ENCODE data around the gene ZNF865. TPM values are rescaled to one million over a fixed set of nuclear protein-coding genes. Genes with fewer than 3 reads are reported as not detected.
"Not testable (repeated sequence)": the region's sequence is repeated elsewhere in the genome, so short reads cannot be mapped to it uniquely, and the experiment has no call there.

The ZNF865 gene
- total and polyA plus RNA-seq, 9 donors: 0.42 to 20.9 (median 16.5) TPM

DNA sequence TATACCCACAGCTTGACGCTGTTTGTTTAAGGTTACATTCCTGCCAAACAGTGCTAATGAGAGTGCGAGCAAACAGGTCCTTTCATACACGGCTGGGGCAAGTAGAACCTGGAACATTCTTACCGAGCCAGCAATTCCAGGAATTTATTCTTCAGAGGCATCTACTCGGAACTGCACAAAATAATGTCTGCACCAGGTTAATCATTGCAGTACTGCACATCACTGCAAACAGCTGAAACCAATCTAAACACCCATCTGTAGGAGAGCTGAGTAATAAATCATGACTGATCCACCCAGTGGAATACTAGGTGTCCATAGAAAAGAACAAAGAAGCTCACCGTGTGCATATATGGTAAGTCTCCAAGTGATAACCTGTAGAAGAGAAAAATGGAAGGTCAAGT is 23.6 kb upstream of the ZNF865 start:
- 0 to 5% (median 4%) methylated on average over 6 of the region's 6 CpGs for WGBS, 3 donors
- Histone ChIP-seq H3K4me3 (no peak overlapping the region), H3K27me3 (no peaks in the 10 kb centered on the region), H3K4me1 (ENCODE audit: insufficient read depth) (peaks cover 11% of the 10 kb centered on the region), H3K27ac (no peak overlapping the region), H3K36me3 (no peaks in the 10 kb centered on the region), H3K9me3 (no peaks in the 10 kb centered on the region)
- intact Hi-C loops (cut with DNase I): no loop called here
- no peak for DNase-seq
- TF ChIP-seq POLR2A (IDR thresholded peaks at IDR 0.05) (no peak), CTCF (IDR thresholded peaks at IDR 0.05) (no peak), EP300 (IDR thresholded peaks at IDR 0.05) (no peak)

DNA sequence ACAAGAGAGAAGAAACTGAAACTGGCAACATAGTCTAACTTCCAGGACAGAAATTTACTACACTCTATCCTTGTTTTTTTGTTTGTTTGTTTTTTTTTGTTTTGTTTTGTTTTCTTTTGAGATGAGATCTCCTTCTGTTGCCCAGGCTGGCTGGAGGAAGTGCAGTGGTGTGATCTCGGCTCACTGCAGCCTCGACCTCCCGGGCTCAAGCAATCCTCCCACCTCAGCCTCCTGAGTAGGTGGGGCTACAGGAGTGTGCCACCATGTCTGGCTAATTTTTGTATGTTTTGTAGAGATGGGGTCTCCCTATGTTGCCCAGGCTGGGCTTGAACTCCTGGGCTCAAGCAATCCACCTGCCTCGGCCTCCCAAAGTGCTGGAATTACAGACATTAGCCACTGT is 23.2 kb upstream of the ZNF865 start:
- DNase-seq; H3K4me3 ChIP-seq; intact Hi-C loops (cut with DNase I); H3K36me3 ChIP-seq; H3K27me3 ChIP-seq; H3K9me3 ChIP-seq: not testable (repeated sequence)
- 32 to 40% (median 34%) methylated on average over 4 of the region's 4 CpGs for WGBS, 3 donors
- peak overlapping the region in 1 of 2 donors; percentile 11 for H3K27ac ChIP-seq
- H3K4me1 ChIP-seq (ENCODE audit: insufficient read depth): peaks cover 11% of the 10 kb centered on the region

GRCh38 chr19:55583897-55584296 is 21.6 kb upstream of the ZNF865 start:
- intact Hi-C loops (cut with DNase I); H3K27me3 ChIP-seq; H3K36me3 ChIP-seq; DNase-seq; H3K9me3 ChIP-seq; H3K27ac ChIP-seq; H3K4me3 ChIP-seq: not testable (repeated sequence)
- WGBS, 3 donors: 63 to 72% (median 71%) methylated on average over 8 of the region's 8 CpGs
- H3K4me1 ChIP-seq (ENCODE audit: insufficient read depth): peaks cover 13% of the 10 kb centered on the region

- TF ChIP-seq POLR2A (IDR thresholded peaks at IDR 0.05) (no peak), EP300 (IDR thresholded peaks at IDR 0.05) (no peak), CTCF (IDR thresholded peaks at IDR 0.05) (no peak)
- Histone ChIP-seq H3K27ac (no peak overlapping the region), H3K36me3 (no peaks in the 10 kb centered on the region), H3K4me1 (ENCODE audit: insufficient read depth) (peaks cover 10% of the 10 kb centered on the region), H3K27me3 (no peaks in the 10 kb centered on the region), H3K4me3 (no peak overlapping the region), H3K9me3 (no peaks in the 10 kb centered on the region)
- WGBS, 3 donors: 75 to 88% (median 79%) methylated on average over 11 of the region's 11 CpGs
- DNase-seq: no peak
- intact Hi-C loops (cut with DNase I): no loop called here
Measured at GRCh38 chr19:55584871-55585270, 20.6 kb upstream of the ZNF865 start.

DNA sequence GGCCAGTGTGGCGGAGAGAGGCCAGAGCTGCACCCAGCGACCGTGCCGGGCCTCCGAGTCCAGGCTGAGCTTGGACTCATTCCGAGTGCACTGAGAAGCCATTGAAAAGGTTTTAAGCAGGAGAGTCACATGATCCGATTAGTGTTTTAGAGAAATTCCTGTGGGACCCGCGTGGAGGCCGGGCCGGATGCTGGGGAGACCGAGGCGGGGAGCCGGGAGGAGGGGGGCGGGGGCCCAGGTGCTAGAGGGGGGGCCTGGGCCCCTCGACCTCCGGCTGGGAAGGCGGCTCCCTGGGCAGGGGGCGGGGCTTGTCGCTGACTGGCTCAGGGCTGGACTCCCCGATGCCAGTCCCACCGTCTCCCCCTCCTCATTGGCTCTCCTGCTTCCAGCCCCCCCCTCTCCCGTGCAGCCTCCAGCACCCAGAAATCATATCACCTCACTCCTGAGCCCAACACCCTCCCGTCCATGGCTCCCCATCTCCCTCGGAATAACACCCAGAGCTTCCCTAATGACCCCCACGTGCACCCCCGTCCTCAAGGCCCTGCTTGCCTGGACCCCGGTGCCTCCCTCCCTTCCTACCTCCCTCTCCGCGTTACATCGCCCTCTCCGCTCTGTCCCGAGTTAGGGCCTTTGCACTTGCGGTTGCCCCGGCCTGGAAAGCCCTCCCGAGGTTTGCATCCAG is 19.6 kb upstream of the ZNF865 start:
- peaks cover 10% of the 10 kb centered on the region for H3K4me1 ChIP-seq (ENCODE audit: insufficient read depth)
- no peaks in the 10 kb centered on the region for H3K36me3 ChIP-seq
- peak overlapping the region in 1 of 2 donors; percentile 55 for H3K27ac ChIP-seq
- H3K9me3 ChIP-seq: no peaks in the 10 kb centered on the region
- no peaks in the 10 kb centered on the region for H3K27me3 ChIP-seq
- 1 to 2% (median 1%) methylated on average over 29 to 36 of the region's 36 CpGs for WGBS, 3 donors
- H3K4me3 ChIP-seq: peak overlapping the region; percentile 29
- DNase-seq: peak; percentile 85 to 92 (median 90)
- intact Hi-C loops (cut with DNase I): no loop called here
- TF ChIP-seq CTCF (IDR thresholded peaks at IDR 0.05) (no peak), EP300 (IDR thresholded peaks at IDR 0.05) (no peak), POLR2A (IDR thresholded peaks at IDR 0.05) (no peak)

All from ovary (tissue), 9 donors.